ENCODE data around the gene TNFRSF14.
"Not testable (repeated sequence)": the region's sequence is repeated elsewhere in the genome, so short reads cannot be mapped to it uniquely, and the experiment has no call there.

Gene TNFRSF14

GRCh38 chr1:2574350-2574749, 18.2 kb downstream of the TNFRSF14 start:
- H3K4me3 ChIP-seq (ENCODE audit: control insufficient read depth, low read depth, low read length) = no peak overlapping the region
- no peak for DNase-seq (ENCODE audit: low read depth)
- TF ChIP-seq, protein P1, sequence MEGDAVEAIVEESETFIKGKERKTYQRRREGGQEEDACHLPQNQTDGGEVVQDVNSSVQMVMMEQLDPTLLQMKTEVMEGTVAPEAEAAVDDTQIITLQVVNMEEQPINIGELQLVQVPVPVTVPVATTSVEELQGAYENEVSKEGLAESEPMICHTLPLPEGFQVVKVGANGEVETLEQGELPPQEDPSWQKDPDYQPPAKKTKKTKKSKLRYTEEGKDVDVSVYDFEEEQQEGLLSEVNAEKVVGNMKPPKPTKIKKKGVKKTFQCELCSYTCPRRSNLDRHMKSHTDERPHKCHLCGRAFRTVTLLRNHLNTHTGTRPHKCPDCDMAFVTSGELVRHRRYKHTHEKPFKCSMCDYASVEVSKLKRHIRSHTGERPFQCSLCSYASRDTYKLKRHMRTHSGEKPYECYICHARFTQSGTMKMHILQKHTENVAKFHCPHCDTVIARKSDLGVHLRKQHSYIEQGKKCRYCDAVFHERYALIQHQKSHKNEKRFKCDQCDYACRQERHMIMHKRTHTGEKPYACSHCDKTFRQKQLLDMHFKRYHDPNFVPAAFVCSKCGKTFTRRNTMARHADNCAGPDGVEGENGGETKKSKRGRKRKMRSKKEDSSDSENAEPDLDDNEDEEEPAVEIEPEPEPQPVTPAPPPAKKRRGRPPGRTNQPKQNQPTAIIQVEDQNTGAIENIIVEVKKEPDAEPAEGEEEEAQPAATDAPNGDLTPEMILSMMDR (IDR thresholded peaks at IDR 0.05; ENCODE audit: control insufficient read depth, insufficient read depth, low read depth, low read length, missing control alignments) = no peak

DNA sequence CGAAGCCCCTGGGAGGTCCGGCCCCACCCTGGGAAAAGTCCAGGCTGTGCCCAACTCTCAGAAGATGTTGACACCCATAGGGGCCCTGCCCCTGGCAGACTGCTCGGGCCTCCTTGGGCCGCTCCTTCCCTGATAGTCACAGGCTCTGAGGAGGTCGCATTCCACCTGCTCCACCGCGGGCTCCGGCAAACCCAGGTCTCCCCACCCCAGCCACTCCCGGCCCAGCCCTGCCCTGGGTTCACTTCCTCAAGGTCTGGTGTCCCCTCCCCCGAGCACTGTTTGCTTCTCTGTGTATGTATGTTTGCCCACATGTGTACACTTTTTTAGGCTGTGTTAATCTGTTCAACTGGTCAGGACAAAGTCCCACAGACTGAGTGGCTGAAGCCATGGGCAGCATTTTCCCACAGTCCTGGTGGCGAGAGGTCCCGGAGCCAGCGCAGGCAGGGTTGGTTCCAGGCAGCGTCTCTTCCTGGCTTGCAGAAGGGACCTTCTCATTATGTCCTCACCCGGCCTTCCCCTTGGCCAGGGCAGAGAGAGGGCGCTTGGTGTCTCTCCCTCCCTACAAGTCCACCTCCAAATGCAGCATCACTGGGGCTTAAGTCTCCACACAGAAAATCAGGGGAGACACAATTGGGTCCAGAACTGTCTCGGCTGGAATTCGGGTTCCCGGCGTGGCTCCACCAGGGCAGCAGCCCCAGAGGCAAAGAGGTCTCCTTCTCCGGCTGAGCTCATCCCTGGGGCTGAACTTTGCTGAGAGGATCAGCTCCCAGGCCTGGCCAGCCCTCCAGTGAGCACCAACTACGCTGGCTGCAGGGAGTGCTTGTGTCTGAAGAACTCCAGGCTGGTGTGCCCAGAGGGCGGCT, 19.9 kb downstream of the TNFRSF14 start:
- no peak overlapping the region for H3K4me3 ChIP-seq (ENCODE audit: control insufficient read depth, low read depth, low read length)
- TF ChIP-seq, protein P1 (IDR thresholded peaks at IDR 0.05; ENCODE audit: control insufficient read depth, insufficient read depth, low read depth, low read length, missing control alignments) = no peak
- no peak for DNase-seq (ENCODE audit: low read depth)

DNA sequence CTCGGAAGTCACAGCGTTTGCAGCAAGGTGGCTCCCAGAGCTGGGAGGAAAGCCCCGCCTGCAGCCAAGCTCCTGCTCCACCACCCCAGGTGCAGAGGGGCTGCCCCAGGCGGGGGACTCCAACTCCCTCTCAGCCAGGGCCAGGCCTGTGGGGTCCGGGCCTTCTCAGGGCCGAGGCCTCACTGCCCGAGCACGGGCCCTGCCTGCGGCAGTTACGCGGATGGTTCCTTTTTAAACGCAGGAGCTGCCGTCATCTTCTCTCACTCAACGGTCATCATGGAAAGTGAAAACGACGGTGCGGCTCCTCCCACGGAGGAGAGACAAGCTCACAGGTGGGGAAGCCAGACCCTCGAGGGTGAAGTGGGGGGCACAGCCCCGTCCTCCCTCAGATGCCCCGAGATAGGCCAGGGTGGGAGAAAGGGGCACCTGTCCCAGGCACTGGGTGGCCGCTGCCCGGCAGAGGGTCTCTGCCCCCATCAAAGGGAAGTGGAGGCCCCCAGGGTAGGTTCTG, 21.4 kb downstream of the TNFRSF14 start:
- not testable (repeated sequence) for DNase-seq (ENCODE audit: low read depth); H3K4me3 ChIP-seq (ENCODE audit: control insufficient read depth, low read depth, low read length)

- TF ChIP-seq, protein P1 (IDR thresholded peaks at IDR 0.05; ENCODE audit: control insufficient read depth, insufficient read depth, low read depth, low read length, missing control alignments) = no peak
- H3K4me3 ChIP-seq (ENCODE audit: control insufficient read depth, low read depth, low read length) = no peak overlapping the region
- no peak for DNase-seq (ENCODE audit: low read depth)
Measured at GRCh38 chr1:2578758-2579118, 22.6 kb downstream of the TNFRSF14 start.

DNA sequence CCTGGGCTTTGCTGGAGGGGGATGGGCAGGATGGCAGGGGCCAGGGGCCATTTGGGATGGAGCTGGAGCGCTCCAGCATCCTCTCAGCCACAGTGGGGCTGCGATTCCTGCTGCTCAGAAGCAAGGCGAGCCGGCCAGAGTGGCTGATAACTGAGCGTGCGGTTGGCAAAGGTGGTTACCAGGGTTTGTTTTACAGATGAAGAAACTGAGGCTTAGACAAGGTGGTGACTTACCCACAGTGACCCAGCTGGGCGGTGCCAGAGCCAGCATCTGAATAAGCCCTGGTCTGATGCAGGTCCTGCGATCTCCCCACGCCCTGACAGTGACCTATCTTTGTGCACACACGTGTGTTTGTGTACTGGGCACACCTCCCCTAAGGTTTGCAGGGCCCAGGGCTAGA, 24.5 kb downstream of the TNFRSF14 start:
- no peak overlapping the region for H3K4me3 ChIP-seq (ENCODE audit: control insufficient read depth, low read depth, low read length)
- TF ChIP-seq, protein P1 (IDR thresholded peaks at IDR 0.05; ENCODE audit: control insufficient read depth, insufficient read depth, low read depth, low read length, missing control alignments) = no peak
- DNase-seq (ENCODE audit: low read depth) = no peak

DNA sequence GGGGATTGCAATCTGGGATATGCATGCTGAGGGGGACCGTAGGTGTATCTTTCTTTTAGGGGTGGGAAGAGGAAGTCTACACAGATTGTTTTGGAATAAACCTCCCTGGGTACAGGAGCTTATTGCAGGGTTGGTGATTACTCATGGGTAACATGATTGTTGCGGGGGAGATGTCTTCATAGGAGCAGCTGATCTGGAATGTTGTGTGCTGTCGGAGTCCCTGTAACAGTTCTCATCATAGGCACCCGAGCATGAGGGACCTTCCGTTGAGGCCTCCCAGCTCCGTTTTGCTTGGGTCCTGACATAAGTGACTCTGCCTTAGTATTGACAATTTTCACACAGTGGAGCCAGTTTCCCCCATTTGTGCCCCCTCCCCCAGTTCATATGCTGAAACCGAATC, 26.2 kb downstream of the TNFRSF14 start:
- no peak for DNase-seq (ENCODE audit: low read depth)
- TF ChIP-seq, protein P1 (IDR thresholded peaks at IDR 0.05; ENCODE audit: control insufficient read depth, insufficient read depth, low read depth, low read length, missing control alignments) = no peak
- no peak overlapping the region for H3K4me3 ChIP-seq (ENCODE audit: control insufficient read depth, low read depth, low read length)

DNA sequence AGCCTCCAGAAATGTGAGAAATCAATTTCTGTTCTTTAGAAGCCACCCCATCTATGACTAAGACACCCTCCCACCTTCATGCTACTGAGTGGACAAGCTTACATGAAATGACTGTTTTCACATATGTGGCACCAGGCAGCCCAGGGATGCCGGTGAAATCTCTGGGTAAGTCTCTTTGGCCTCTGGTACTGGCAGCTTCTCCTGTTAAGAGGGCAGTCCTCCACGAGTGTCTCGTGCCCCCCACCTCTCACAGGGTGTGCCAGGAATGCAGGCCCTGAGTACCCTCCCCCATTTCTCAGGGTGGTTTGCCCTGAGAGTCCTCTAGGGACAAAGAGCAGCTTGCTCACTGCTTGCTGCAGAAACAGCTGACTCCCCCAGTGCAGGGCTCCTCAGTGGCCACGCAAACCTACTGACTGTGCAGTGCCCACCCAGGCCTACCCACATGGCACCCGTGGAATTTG, 27.2 kb downstream of the TNFRSF14 start:
- no peak overlapping the region for H3K4me3 ChIP-seq (ENCODE audit: control insufficient read depth, low read depth, low read length)
- TF ChIP-seq, protein P1 (IDR thresholded peaks at IDR 0.05; ENCODE audit: control insufficient read depth, insufficient read depth, low read depth, low read length, missing control alignments) = no peak
- DNase-seq (ENCODE audit: low read depth) = no peak

Data from AG09309 (cell line).